Kidney (tissue), 14 donors: Measurements from ENCODE around the gene DPM2. TPM values are rescaled to one million over a fixed set of nuclear protein-coding genes. Genes with fewer than 3 reads are reported as not detected.

ENCODE experiments used
- DNase-seq, 5 donors: peaks; one replicate each; pipeline ENCODE4 v3.0.0-alpha.2; 2013 to 2020
- FAIRE-seq: peaks from 2 replicates; lab custom pipeline; 2012; peaks lifted over from hg19 to GRCh38; lab: Jason Lieb, UNC
- H3K27ac ChIP-seq, 2 donors: one replicate each; pipeline ENCODE4 v1.7.0; 2013; ENCODE audit warnings: low read depth in 2 of 2, low read length in 2 of 2, inconsistent platforms in 1 of 2
- H3K27me3 ChIP-seq: one replicate; pipeline ENCODE4 v1.7.1; 2013; ENCODE audit warnings: low read length, inconsistent platforms; ENCODE audit not compliant: control insufficient read depth, insufficient read depth
- H3K36me3 ChIP-seq, 3 donors: one replicate each; pipeline versions ENCODE4 v1.7.0 to v1.7.1; 2013; ENCODE audit warnings: low read length in 3 of 3, control low read depth in 1 of 3, inconsistent platforms in 1 of 3; ENCODE audit not compliant: insufficient read depth in 3 of 3, control insufficient read depth in 2 of 3
- H3K4me1 ChIP-seq, 3 donors: one replicate each; pipeline versions ENCODE4 v1.7.0 to v1.7.1; 2013; ENCODE audit warnings: low read length in 3 of 3, inconsistent platforms in 1 of 3, low read depth in 1 of 3; ENCODE audit not compliant: control insufficient read depth in 2 of 3, insufficient read depth in 2 of 3
- H3K4me3 ChIP-seq, 3 donors: one replicate each; pipeline versions ENCODE4 v1.7.0 to v1.8.1; 2013; ENCODE audit warnings: low read length in 3 of 3, control low read depth in 1 of 3, inconsistent platforms in 1 of 3
- H3K9ac ChIP-seq, 3 donors: one replicate each; pipeline versions ENCODE4 v1.7.0 to v1.7.1; 2013; ENCODE audit warnings: low read length in 3 of 3, control low read depth in 1 of 3, inconsistent platforms in 1 of 3
- H3K9me3 ChIP-seq, 3 donors: one replicate each; pipeline versions ENCODE4 v1.7.0 to v1.7.1; 2013; ENCODE audit warnings: low read length in 3 of 3, control low read depth in 1 of 3, inconsistent platforms in 1 of 3; ENCODE audit not compliant: control insufficient read depth in 2 of 3, insufficient read depth in 1 of 3
- intact Hi-C: fragments of 100-400 bp; cut with DNase I; formaldehyde crosslinking; loops from one replicate; pipeline ENCODE4 v1.11.1; 2022
- polyA plus RNA-seq: library from polyadenylated mRNA; stranded (reverse); fragments of 350-450 nt; fragmentation: Illumina TruSeq; extraction: RNeasy Lipid Tissue Mini Kit (QIAGEN cat#74804); gene quantifications from one replicate; pipeline ENCODE4 v1.2.3, GENCODE V29; 2014; ENCODE audit warnings: low read depth, low replicate concordance; ENCODE audit not compliant: insufficient read depth
- total RNA-seq: library from RNA; stranded (reverse); fragmentation: NEBNext Ultra II Directional; extraction: Animal tissue kit (Norgen Biotek cat#: 25700); gene quantifications from one replicate; pipeline ENCODE4 v1.2.1, GENCODE V29; 2021
- TF ChIP-seq, protein P1 (sequence below): IDR thresholded peaks from 3 replicates; pipeline ENCODE4 v1.5.1; 2012; ENCODE audit warnings: mild to moderate bottlenecking, moderate library complexity, borderline replicate concordance; ENCODE audit not compliant: insufficient read depth; ENCODE audit errors: extremely low read depth
- donor health status: control.
- donor health status: control.
- donor health status: control.
- donor health status: control.
- donor health status: control.
- donor health status: DM: yes; HTN: yes; CAD: no.
- donor health status: Normal renal cell carcinoma (clear cell type).

Gene DPM2
- total and polyA plus RNA-seq, 2 donors from 2014 or later, result 42.8 to 70.0 TPM

DNA sequence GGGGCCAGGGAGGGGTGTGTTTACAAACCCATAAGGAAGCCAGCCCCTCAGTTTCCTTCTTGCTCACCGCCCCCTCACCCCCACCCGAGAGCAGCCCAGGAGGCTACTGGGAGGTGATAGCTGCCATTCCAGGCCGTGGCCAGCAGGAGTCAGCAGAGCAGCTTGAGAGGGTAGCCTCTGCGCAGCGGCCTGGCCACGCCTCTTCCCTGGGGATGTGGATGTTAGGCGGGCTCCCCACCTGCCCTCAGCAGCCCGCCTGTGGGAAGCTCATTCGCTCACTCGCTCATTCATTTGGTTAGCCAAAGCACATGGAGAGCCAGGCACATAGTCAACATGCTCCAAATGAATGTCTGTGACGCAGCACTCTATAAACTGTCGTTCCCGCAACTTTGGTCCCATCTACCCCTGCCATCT lies 6.1 kb upstream of the DPM2 start:
- H3K9me3 ChIP-seq, result no peaks in the 10 kb centered on the region
- FAIRE-seq (no peak), DNase-seq (peak; percentile 60 to 93 (median 81))
- TF ChIP-seq, protein P1, sequence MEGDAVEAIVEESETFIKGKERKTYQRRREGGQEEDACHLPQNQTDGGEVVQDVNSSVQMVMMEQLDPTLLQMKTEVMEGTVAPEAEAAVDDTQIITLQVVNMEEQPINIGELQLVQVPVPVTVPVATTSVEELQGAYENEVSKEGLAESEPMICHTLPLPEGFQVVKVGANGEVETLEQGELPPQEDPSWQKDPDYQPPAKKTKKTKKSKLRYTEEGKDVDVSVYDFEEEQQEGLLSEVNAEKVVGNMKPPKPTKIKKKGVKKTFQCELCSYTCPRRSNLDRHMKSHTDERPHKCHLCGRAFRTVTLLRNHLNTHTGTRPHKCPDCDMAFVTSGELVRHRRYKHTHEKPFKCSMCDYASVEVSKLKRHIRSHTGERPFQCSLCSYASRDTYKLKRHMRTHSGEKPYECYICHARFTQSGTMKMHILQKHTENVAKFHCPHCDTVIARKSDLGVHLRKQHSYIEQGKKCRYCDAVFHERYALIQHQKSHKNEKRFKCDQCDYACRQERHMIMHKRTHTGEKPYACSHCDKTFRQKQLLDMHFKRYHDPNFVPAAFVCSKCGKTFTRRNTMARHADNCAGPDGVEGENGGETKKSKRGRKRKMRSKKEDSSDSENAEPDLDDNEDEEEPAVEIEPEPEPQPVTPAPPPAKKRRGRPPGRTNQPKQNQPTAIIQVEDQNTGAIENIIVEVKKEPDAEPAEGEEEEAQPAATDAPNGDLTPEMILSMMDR, result peak; percentile 92
- peaks cover 0 to 23% (median 14%) of the 10 kb centered on the region in 3 donors for H3K36me3 ChIP-seq
- intact Hi-C loops, result loop anchor here (2.0 to 10.0 kb wide), 2 partner anchors 91 to 171 kb away; no protein-coding TSS in a partner anchor
- H3K4me1 ChIP-seq, result peaks cover 0 to 25% (median 5%) of the 10 kb centered on the region in 3 donors
- H3K9ac ChIP-seq, result no peak overlapping the region
- no peak overlapping the region for H3K4me3 ChIP-seq
- H3K27me3 ChIP-seq, result no peaks in the 10 kb centered on the region
- peak overlapping the region in 1 of 2 donors; percentile 33 for H3K27ac ChIP-seq

DNA sequence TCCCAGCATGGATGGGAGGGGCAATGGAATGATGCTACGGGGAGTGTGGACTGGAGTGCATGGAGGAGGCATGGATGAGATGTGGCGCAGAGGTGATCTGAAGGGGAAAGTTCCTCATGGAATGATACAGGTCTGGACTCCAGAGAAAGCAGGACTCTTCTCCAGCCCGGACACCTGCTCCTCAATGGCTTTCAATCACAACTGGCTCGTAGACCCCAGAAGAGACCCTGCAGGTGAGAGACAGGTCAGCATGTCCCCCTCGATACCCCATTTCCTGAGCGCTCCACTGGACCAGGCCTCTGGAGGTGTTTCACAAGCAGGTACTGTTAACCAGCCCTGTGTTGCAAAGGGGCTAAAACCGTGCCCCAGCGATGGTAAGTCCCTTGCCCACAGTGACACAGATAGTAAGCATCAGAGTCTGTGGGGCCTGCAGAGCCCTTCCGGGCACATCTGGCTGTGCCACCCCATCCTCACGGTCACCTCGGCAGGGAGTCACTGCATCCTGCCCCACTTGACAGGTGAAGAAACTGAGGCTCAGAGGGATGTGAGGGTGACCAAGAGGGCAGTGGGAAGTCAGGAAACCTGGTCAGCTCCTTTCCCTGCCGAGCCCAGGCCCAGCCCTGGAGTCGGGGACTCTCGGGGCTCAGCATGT lies 5.5 kb upstream of the DPM2 start:
- peaks cover 0 to 20% (median 14%) of the 10 kb centered on the region in 3 donors for H3K36me3 ChIP-seq
- H3K9ac ChIP-seq, result peak overlapping the region in 1 of 3 donors; percentile 56
- intact Hi-C loops, result loop anchor here (2.0 to 10.0 kb wide), 2 partner anchors 92 to 172 kb away; no protein-coding TSS in a partner anchor
- H3K27ac ChIP-seq, result peak overlapping the region; percentile 32 to 87
- DNase-seq, result no peak
- peaks cover 0 to 25% (median 6%) of the 10 kb centered on the region in 3 donors for H3K4me1 ChIP-seq
- H3K9me3 ChIP-seq, result no peaks in the 10 kb centered on the region
- TF ChIP-seq, protein P1, result no peak
- FAIRE-seq, result no peak
- H3K4me3 ChIP-seq, result no peak overlapping the region
- H3K27me3 ChIP-seq, result no peaks in the 10 kb centered on the region

DNA sequence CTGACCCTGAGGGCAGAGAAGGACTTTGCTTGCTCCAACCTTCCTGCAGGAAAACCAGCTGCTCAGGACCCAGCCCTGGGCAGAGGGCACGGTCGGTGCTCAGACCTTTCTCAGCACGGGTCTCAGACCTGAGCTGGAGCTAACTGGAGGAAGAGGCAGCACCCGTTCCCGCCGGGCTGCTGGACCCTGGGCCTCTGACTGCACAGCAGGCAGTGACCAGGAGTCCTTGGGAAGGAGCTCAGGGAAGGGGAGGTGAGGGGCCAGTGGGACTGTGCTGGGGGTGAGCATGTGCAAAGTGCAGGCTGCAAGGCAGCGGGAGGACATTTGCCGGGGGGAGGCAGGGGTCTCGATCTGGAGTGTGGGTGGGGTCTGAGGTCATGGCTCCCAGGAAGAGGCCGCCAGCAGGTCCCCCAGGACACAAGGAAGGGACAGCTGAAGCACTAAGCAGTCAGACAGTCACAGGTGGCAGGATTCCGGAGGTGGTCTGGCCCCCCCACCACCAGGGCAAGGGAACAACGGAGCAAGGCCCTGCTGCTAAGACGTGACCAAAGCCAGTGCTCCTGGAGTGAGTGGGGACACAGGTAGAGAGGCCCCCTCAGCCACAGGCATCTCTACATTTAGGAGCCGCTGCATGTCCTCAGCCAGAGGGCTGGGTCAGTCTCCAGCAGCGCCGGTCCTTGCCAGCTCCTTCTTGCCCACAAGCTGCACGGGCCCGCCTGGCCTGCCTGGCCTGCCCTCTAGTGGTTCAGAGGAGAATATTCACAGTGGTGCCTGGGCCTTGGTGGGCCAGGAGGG lies 4.8 kb upstream of the DPM2 start:
- no peaks in the 10 kb centered on the region for H3K9me3 ChIP-seq
- H3K4me3 ChIP-seq, result peak overlapping the region in 1 of 3 donors; percentile 17
- FAIRE-seq (no peak), DNase-seq (peak; percentile 54 to 91 (median 73))
- H3K27me3 ChIP-seq, result no peaks in the 10 kb centered on the region
- intact Hi-C loops, result loop anchor here (2.0 to 10.0 kb wide), 2 partner anchors 92 to 172 kb away; no protein-coding TSS in a partner anchor
- TF ChIP-seq, protein P1, result peak; percentile 84
- peak overlapping the region in 1 of 3 donors; percentile 56 for H3K9ac ChIP-seq
- peaks cover 0 to 29% (median 8%) of the 10 kb centered on the region in 3 donors for H3K4me1 ChIP-seq
- peak overlapping the region; percentile 78 to 87 for H3K27ac ChIP-seq
- peaks cover 0 to 20% (median 13%) of the 10 kb centered on the region in 3 donors for H3K36me3 ChIP-seq
